Gastroesophageal sphincter (tissue), 3 donors: ENCODE measurements around the gene MRPL30.

ENCODE experiments used
- CTCF ChIP-seq, 4 experiments: fragments of 200-600 bp in 2 of 4; fragments of 450-650 bp in 2 of 4; sonication (generic) in 1 of 4; IDR thresholded peaks; one replicate each; pipeline ENCODE4 v1.5.1; 2017 to 2019; ENCODE audit warnings: antibody characterized with exemption in 4 of 4, mild to moderate bottlenecking in 2 of 4, moderate library complexity in 2 of 4
- EP300 ChIP-seq: sonication (generic); formaldehyde crosslinking; IDR thresholded peaks from one replicate; pipeline ENCODE4 v1.6.1; 2017; ENCODE audit warnings: antibody characterized with exemption, mild to moderate bottlenecking

DNA sequence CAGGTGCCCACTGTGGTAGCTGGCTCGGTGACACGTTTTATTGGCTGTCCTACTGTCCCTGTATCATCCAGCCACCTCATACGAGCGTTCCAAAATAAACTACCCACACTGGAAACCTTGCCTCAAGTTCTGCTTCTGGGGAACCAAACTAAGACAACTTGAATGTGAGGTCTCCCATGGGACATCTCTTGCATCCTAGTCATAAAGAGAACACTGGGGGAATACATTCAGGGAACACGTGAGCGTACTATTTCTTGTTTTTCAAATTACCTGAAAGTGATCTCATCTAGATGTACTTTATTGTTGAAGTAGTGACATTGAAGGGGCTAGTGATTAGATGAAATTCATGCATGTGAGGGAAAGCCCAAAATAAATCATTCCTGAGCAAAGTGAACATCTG lies 59.4 kb downstream of the MRPL30 start:
- TF ChIP-seq CTCF (IDR thresholded peaks at IDR 0.05) (no peak), EP300 (no peak)
